ENCODE data around the gene RBM19.
A peak's percentile ranks its signal among the peaks of the same experiment; 100 is the strongest.

RBM19 gene

GRCh38 chr12:113946175-113946574 lies 19.9 kb downstream of the RBM19 start:
- TF ChIP-seq CTCF (IDR thresholded peaks at IDR 0.05; ENCODE audit: low read depth, low read length) = no peak
- H3K9me3 ChIP-seq (ENCODE audit: severe bottlenecking) = no peaks in the 10 kb centered on the region
- DNase-seq = no peak
- no peak overlapping the region for H3K27ac ChIP-seq
- no peak overlapping the region for H3K4me3 ChIP-seq (ENCODE audit: low read depth, low read length)
- peaks cover 32% of the 10 kb centered on the region for H3K36me3 ChIP-seq
- no peaks in the 10 kb centered on the region for H3K27me3 ChIP-seq (ENCODE audit: insufficient read depth, low read depth, severe bottlenecking)

GRCh38 chr12:113945174-113946173 lies 20.7 kb downstream of the RBM19 start:
- DNase-seq = no peak
- H3K27me3 ChIP-seq (ENCODE audit: insufficient read depth, low read depth, severe bottlenecking) = no peaks in the 10 kb centered on the region
- H3K4me3 ChIP-seq (ENCODE audit: low read depth, low read length) = no peak overlapping the region
- peaks cover 35% of the 10 kb centered on the region for H3K36me3 ChIP-seq
- H3K27ac ChIP-seq = no peak overlapping the region
- no peaks in the 10 kb centered on the region for H3K9me3 ChIP-seq (ENCODE audit: severe bottlenecking)
- no peak for TF ChIP-seq CTCF (IDR thresholded peaks at IDR 0.05; ENCODE audit: low read depth, low read length)

GRCh38 chr12:113942209-113942608 lies 23.9 kb downstream of the RBM19 start:
- Histone ChIP-seq H3K4me3 (ENCODE audit: low read depth, low read length) (no peak overlapping the region), H3K36me3 (peaks cover 23% of the 10 kb centered on the region), H3K27me3 (ENCODE audit: insufficient read depth, low read depth, severe bottlenecking) (no peaks in the 10 kb centered on the region), H3K27ac (no peak overlapping the region), H3K9me3 (ENCODE audit: severe bottlenecking) (no peaks in the 10 kb centered on the region)
- TF ChIP-seq CTCF (IDR thresholded peaks at IDR 0.05; ENCODE audit: low read depth, low read length) = no peak
- no peak for DNase-seq

GRCh38 chr12:113941208-113941486 lies 25.0 kb downstream of the RBM19 start:
- Histone ChIP-seq H3K27ac (no peak overlapping the region), H3K36me3 (peaks cover 25% of the 10 kb centered on the region), H3K9me3 (ENCODE audit: severe bottlenecking) (no peaks in the 10 kb centered on the region), H3K4me3 (ENCODE audit: low read depth, low read length) (no peak overlapping the region), H3K27me3 (ENCODE audit: insufficient read depth, low read depth, severe bottlenecking) (no peaks in the 10 kb centered on the region)
- no peak for DNase-seq
- no peak for TF ChIP-seq CTCF (IDR thresholded peaks at IDR 0.05; ENCODE audit: low read depth, low read length)

- no peak for DNase-seq
- no peaks in the 10 kb centered on the region for H3K9me3 ChIP-seq (ENCODE audit: severe bottlenecking)
- no peak overlapping the region for H3K4me3 ChIP-seq (ENCODE audit: low read depth, low read length)
- peak; percentile 27; the same call in 1 of the 2 replicates for TF ChIP-seq CTCF (IDR thresholded peaks at IDR 0.05; ENCODE audit: low read depth, low read length)
- H3K27me3 ChIP-seq (ENCODE audit: insufficient read depth, low read depth, severe bottlenecking) = no peaks in the 10 kb centered on the region
- no peak overlapping the region for H3K27ac ChIP-seq
- peaks cover 24% of the 10 kb centered on the region for H3K36me3 ChIP-seq
Measured at GRCh38 chr12:113940357-113941207, 25.5 kb downstream of the RBM19 start.
